ENCODE measurements around the gene OSR1. TPM values are rescaled to one million over a fixed set of nuclear protein-coding genes. Genes with fewer than 3 reads are reported as not detected.

Gene OSR1
- total and polyA plus RNA-seq, 2 experiments from 2014 or later = 0.24 TPM; not detected in 1

DNA sequence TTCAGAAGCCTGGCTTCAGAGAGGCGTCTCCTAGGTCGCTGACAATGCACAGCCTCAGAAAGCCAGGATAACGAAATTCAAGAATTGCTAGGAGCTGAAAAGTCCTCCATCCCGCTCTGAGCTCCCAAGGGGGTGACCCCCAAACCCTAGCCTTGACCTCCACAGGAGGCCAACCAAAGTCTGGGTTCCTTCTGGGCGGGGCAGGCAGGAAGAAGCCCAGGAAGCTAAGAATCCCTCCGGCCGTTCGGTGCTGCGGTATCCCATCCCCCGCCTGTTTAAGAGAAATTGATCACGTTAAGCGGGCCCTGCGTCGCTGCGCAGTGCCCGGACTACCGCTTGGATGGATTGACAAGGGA is 2.5 kb upstream of the OSR1 start (continued):
- TF ChIP-seq, protein P1, sequence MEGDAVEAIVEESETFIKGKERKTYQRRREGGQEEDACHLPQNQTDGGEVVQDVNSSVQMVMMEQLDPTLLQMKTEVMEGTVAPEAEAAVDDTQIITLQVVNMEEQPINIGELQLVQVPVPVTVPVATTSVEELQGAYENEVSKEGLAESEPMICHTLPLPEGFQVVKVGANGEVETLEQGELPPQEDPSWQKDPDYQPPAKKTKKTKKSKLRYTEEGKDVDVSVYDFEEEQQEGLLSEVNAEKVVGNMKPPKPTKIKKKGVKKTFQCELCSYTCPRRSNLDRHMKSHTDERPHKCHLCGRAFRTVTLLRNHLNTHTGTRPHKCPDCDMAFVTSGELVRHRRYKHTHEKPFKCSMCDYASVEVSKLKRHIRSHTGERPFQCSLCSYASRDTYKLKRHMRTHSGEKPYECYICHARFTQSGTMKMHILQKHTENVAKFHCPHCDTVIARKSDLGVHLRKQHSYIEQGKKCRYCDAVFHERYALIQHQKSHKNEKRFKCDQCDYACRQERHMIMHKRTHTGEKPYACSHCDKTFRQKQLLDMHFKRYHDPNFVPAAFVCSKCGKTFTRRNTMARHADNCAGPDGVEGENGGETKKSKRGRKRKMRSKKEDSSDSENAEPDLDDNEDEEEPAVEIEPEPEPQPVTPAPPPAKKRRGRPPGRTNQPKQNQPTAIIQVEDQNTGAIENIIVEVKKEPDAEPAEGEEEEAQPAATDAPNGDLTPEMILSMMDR (conservative IDR thresholded peaks at IDR 0.05; ENCODE audit: low read depth in 2 of 2) = no peak
- TF ChIP-seq ZNF114 (CRISPR knock-in tag; IDR thresholded peaks at IDR 0.05) (no peak), EZH2phosphoT487 (IDR thresholded peaks at IDR 0.05; ENCODE audit: unreplicated experiment) (no peak)

- peak overlapping the region; percentile 79; the same call in 1 of the 2 replicates for H3K4me2 ChIP-seq
- H3K27ac Mint-ChIP-seq = no peak overlapping the region
- H3K9me2 ChIP-seq (ENCODE audit: insufficient read depth) = no peaks in the 10 kb centered on the region
- no peak overlapping the region for H3K4me3 Mint-ChIP-seq
- DNase-seq (ENCODE audit: low spot score) (no peak), ATAC-seq (no peak)
- peaks cover 17% of the 10 kb centered on the region; the same call in 1 of the 2 replicates for H3F3A ChIP-seq (replicated peaks; ENCODE audit: low read depth)
- H4K20me1 ChIP-seq (replicated peaks; ENCODE audit: insufficient read depth) = peaks cover 33% of the 10 kb centered on the region
- H3K27me3 Mint-ChIP-seq (ENCODE audit: insufficient read depth, low read depth, poor library complexity) = peaks cover 92% of the 10 kb centered on the region
- peaks cover 46% of the 10 kb centered on the region for H3K4me1 Mint-ChIP-seq
- H3K36me3 ChIP-seq (ENCODE audit: insufficient read depth) = no peaks in the 10 kb centered on the region
- H3K4me1 ChIP-seq (ENCODE audit: insufficient read depth) = peaks cover 48% of the 10 kb centered on the region
- no peaks in the 10 kb centered on the region; the same call in 2 of the 3 replicates for H3K36me3 Mint-ChIP-seq (ENCODE audit: low read depth)
- H3K4me3 ChIP-seq = peak overlapping the region; percentile 52; the same call in 1 of the 2 replicates
- no peaks in the 10 kb centered on the region for H3K79me2 ChIP-seq (replicated peaks; ENCODE audit: insufficient read depth)
- TF ChIP-seq EZH2phosphoT487 (IDR thresholded peaks at IDR 0.05; ENCODE audit: unreplicated experiment) (no peak), CREB1 (CRISPR knock-in tag; IDR thresholded peaks at IDR 0.05; ENCODE audit: low read depth) (no peak), STAT1 (IDR thresholded peaks at IDR 0.05; ENCODE audit: unreplicated experiment) (no peak), POLR2AphosphoS5 (IDR thresholded peaks at IDR 0.05; ENCODE audit: low read depth) (no peak), REST (IDR thresholded peaks at IDR 0.05; ENCODE audit: unreplicated experiment) (no peak), ZNF331 (CRISPR knock-in tag; IDR thresholded peaks at IDR 0.05; ENCODE audit: low read depth) (no peak), ZNF114 (CRISPR knock-in tag; IDR thresholded peaks at IDR 0.05) (no peak), JUNB (IDR thresholded peaks at IDR 0.05; ENCODE audit: unreplicated experiment) (no peak), NANOG (IDR thresholded peaks at IDR 0.05; ENCODE audit: borderline replicate concordance) (no peak)
- TF ChIP-seq, protein P1 (conservative IDR thresholded peaks at IDR 0.05; ENCODE audit: low read depth in 2 of 2) = no peak
- no peaks in the 10 kb centered on the region for H3K9me3 Mint-ChIP-seq
- H3K27ac ChIP-seq (ENCODE audit: low read depth) = no peak overlapping the region
- peaks cover 99% of the 10 kb centered on the region for H3K27me3 ChIP-seq (ENCODE audit: insufficient read depth)
- H2AFZ ChIP-seq = no peak overlapping the region
Measured at GRCh38 chr2:19360266-19360965, 2.0 kb upstream of the OSR1 start.

All from GM23338 (cell line).